CD14-positive monocyte (primary cell): ENCODE results near the gene LIN37. TPM values are rescaled to one million over a fixed set of nuclear protein-coding genes. Genes with fewer than 3 reads are reported as not detected.

Source experiments
- DNase-seq, 3 donors: peaks; one replicate each; pipeline ENCODE4 v3.0.0-alpha.2; 2011 to 2022
- H2AFZ ChIP-seq: 2 replicates; pipeline ENCODE4 v1.6.0; 2012; ENCODE audit warnings: mild to moderate bottlenecking, low read depth, low read length, inconsistent platforms; ENCODE audit not compliant: insufficient read depth, poor library complexity, severe bottlenecking
- H3K27ac ChIP-seq, 2 donors: 1 replicate in 1 of 2; 2 replicates in 1 of 2; pipeline ENCODE4 v1.5.1; 2012 to 2013; ENCODE audit warnings: low read length in 2 of 2, control low read depth in 1 of 2, inconsistent platforms in 1 of 2, low read depth in 1 of 2, mild to moderate bottlenecking in 1 of 2
- H3K27me3 ChIP-seq, 2 donors: one replicate each; pipeline versions ENCODE4 v1.6.0 to v1.6.1; 2011 to 2013; ENCODE audit warnings: low read length in 2 of 2; ENCODE audit not compliant: control insufficient read depth in 2 of 2, insufficient read depth in 2 of 2
- H3K36me3 ChIP-seq, 2 donors: replicated peaks in 1 of 2; 1 replicate in 1 of 2; 2 replicates in 1 of 2; pipeline versions ENCODE4 v1.5.1 to v1.6.1; 2012 to 2013; ENCODE audit warnings: low read length in 2 of 2, control low read depth in 1 of 2, inconsistent platforms in 1 of 2, mild to moderate bottlenecking in 1 of 2; ENCODE audit not compliant: insufficient read depth in 2 of 2, control insufficient read depth in 1 of 2
- H3K4me1 ChIP-seq, 2 donors: 1 replicate in 1 of 2; 2 replicates in 1 of 2; pipeline versions ENCODE4 v1.5.1 to v1.6.1; 2012 to 2013; ENCODE audit warnings: low read length in 2 of 2, control low read depth in 1 of 2, inconsistent platforms in 1 of 2, mild to moderate bottlenecking in 1 of 2, moderate library complexity in 1 of 2; ENCODE audit not compliant: insufficient read depth in 2 of 2, control insufficient read depth in 1 of 2
- H3K4me2 ChIP-seq: replicated peaks from 2 replicates; pipeline ENCODE3; 2012; ENCODE audit warnings: low read length, moderate library complexity, mild to moderate bottlenecking; ENCODE audit not compliant: poor library complexity, severe bottlenecking; ENCODE audit errors: extremely low read depth
- H3K4me3 ChIP-seq, 3 experiments: fragments of 200-600 bp in 1 of 3; sonication (generic) in 1 of 3; replicated peaks in 1 of 3; 1 replicate in 2 of 3; 2 replicates in 1 of 3; pipeline ENCODE4 v1.5.1; 2011 to 2013; ENCODE audit warnings: low read length in 3 of 3, mild to moderate bottlenecking in 3 of 3, control low read depth in 2 of 3, low read depth in 2 of 3, inconsistent platforms in 1 of 3, moderate library complexity in 1 of 3
- H3K79me2 ChIP-seq: 2 replicates; pipeline ENCODE4 v1.6.0; 2012; ENCODE audit warnings: mild to moderate bottlenecking, control low read depth, inconsistent platforms, low read length, moderate library complexity; ENCODE audit not compliant: insufficient read depth
- H3K9ac ChIP-seq: 2 replicates; pipeline ENCODE4 v1.6.0; 2017; ENCODE audit warnings: low read length, mild to moderate bottlenecking; ENCODE audit not compliant: insufficient read depth, poor library complexity, severe bottlenecking
- H3K9me3 ChIP-seq, 2 donors: replicated peaks in 1 of 2; 1 replicate in 1 of 2; 2 replicates in 1 of 2; pipeline versions ENCODE4 v1.5.1 to v1.6.1; 2012 to 2013; ENCODE audit warnings: low read length in 2 of 2, control low read depth in 1 of 2; ENCODE audit not compliant: control insufficient read depth in 1 of 2, insufficient read depth in 1 of 2
- H4K20me1 ChIP-seq: 2 replicates; pipeline ENCODE4 v1.6.0; 2012; ENCODE audit warnings: mild to moderate bottlenecking, low read length, control low read depth, moderate library complexity; ENCODE audit not compliant: insufficient read depth
- H3K27ac Mint-ChIP-seq, 7 donors: one replicate each; pipeline ENCODE4 v1.8.0; 2020; ENCODE audit warnings: mild to moderate bottlenecking in 7 of 7, mixed read lengths in 7 of 7, moderate library complexity in 6 of 7, inconsistent platforms in 2 of 7
- H3K27me3 Mint-ChIP-seq, 3 donors: one replicate each; pipeline ENCODE4 v1.8.0; 2021 to 2022; ENCODE audit warnings: low read depth in 3 of 3, mild to moderate bottlenecking in 3 of 3, mixed read lengths in 3 of 3, moderate library complexity in 3 of 3, inconsistent platforms in 1 of 3
- H3K36me3 Mint-ChIP-seq, 2 donors: one replicate each; pipeline ENCODE4 v1.8.0; 2020; ENCODE audit warnings: mixed read lengths in 2 of 2, inconsistent platforms in 1 of 2, mild to moderate bottlenecking in 1 of 2
- H3K4me1 Mint-ChIP-seq: one replicate; pipeline ENCODE4 v1.8.0; 2020; ENCODE audit warnings: mild to moderate bottlenecking, mixed read lengths
- H3K4me3 Mint-ChIP-seq, 2 donors: one replicate each; pipeline ENCODE4 v1.8.0; 2020; ENCODE audit warnings: mild to moderate bottlenecking in 2 of 2, mixed read lengths in 2 of 2, moderate library complexity in 1 of 2
- H3K9me3 Mint-ChIP-seq, 7 donors: one replicate each; pipeline ENCODE4 v1.8.0; 2020 to 2022; ENCODE audit warnings: mixed read lengths in 7 of 7, mild to moderate bottlenecking in 6 of 7, moderate library complexity in 6 of 7, inconsistent platforms in 2 of 7
- WGBS: methylation state at CpG from one replicate; pipeline ENCODE4 v1.1.5; 2013; ENCODE audit warnings: missing lambda C conversion rate; ENCODE audit not compliant: insufficient coverage; 5-methylcytosine and 5-hydroxymethylcytosine counted together
- intact Hi-C, 2 donors: fragments of 100-400 bp; cut with micrococcal nuclease; formaldehyde crosslinking; loops; one replicate each; pipeline versions ENCODE4 v1.15.0 to v1.15.1; 2023
- polyA plus RNA-seq, 3 donors: library from polyadenylated mRNA; depleted of rRNA in 1 of 3; unstranded in 2 of 3; stranded (reverse) in 1 of 3; fragments of 300-500 nt in 2 of 3; fragments of >200 nt in 1 of 3; fragmentation: Illumina TruSeq in 2 of 3; gene quantifications; 1 replicate in 2 of 3; 2 replicates in 1 of 3; pipeline ENCODE4 v1.2.3, GENCODE V29; 2012 to 2021
- TF ChIP-seq, protein P1 (sequence below): fragments of 200-600 bp; IDR thresholded peaks from one replicate; pipeline ENCODE4 v1.8.0; 2022; ENCODE audit warnings: antibody characterized with exemption, mild to moderate bottlenecking

The LIN37 gene
- polyA plus RNA-seq, 3 donors, result 5.6 to 28.6 (median 7.2) TPM

DNA sequence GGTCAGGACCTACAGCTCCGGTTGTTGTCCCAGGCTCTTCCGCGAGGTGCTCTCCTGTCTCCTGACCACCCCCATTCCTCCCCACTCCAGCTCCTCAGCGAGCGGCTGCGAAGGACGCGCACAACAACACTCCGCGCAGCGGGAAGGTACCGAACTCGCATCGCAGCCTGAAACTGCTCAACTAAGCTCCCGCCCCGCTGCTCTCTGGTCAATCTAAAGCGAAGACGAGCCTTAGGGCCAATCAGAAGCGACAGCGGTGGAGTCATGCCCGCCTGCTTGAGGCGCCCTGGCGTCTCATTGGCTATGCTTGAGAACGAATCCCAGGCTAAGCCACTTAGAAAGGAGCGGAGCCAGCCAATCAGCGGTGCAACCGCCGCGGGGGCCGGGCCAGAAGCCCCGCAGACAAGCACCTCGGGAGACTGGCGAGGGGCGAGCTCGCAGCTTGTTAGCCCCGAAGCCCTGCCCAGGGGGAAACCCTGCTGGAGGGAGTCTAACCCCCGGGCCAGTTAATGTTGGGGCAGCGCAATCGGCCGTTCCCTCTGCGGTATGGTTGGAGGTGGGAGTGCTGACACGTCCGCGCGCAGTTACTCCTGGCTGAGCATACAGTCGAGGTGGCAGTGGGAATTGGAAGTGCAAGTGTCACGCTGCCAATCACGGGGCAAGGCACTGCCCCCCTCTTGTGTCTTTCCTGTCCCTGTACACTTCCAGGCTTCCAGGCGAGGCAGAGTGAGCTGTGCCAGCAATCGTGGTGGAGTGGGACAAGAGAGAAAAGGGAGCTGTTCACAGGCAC, 46.0 kb upstream of the LIN37 start:
- H3K4me3 Mint-ChIP-seq, result peak overlapping the region; percentile 85 to 99
- H3K27ac Mint-ChIP-seq, result peak overlapping the region in 4 of 7 donors; percentile 53 to 87 (median 58)
- Histone ChIP-seq H3K27ac (no peak overlapping the region), H3K4me3 (peak overlapping the region; percentile 17 to 78 (median 50)), H3K9me3 (no peaks in the 10 kb centered on the region), H3K9ac (peak overlapping the region; percentile 38), H3K36me3 (no peaks in the 10 kb centered on the region), H3K79me2 (no peaks in the 10 kb centered on the region), H3K4me2 (peak overlapping the region; percentile 92), H2AFZ (peak overlapping the region; percentile 87), H3K27me3 (peaks cover 0 to 23% of the 10 kb centered on the region in 2 donors), H3K4me1 (peaks cover 12 to 13% of the 10 kb centered on the region in 2 donors), H4K20me1 (no peaks in the 10 kb centered on the region)
- TF ChIP-seq, protein P1, sequence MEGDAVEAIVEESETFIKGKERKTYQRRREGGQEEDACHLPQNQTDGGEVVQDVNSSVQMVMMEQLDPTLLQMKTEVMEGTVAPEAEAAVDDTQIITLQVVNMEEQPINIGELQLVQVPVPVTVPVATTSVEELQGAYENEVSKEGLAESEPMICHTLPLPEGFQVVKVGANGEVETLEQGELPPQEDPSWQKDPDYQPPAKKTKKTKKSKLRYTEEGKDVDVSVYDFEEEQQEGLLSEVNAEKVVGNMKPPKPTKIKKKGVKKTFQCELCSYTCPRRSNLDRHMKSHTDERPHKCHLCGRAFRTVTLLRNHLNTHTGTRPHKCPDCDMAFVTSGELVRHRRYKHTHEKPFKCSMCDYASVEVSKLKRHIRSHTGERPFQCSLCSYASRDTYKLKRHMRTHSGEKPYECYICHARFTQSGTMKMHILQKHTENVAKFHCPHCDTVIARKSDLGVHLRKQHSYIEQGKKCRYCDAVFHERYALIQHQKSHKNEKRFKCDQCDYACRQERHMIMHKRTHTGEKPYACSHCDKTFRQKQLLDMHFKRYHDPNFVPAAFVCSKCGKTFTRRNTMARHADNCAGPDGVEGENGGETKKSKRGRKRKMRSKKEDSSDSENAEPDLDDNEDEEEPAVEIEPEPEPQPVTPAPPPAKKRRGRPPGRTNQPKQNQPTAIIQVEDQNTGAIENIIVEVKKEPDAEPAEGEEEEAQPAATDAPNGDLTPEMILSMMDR, result no peak
- peaks cover 0 to 12% (median 3%) of the 10 kb centered on the region in 7 donors for H3K9me3 Mint-ChIP-seq
- peaks cover 0 to 4% of the 10 kb centered on the region in 2 donors for H3K36me3 Mint-ChIP-seq
- H3K4me1 Mint-ChIP-seq, result peaks cover 9% of the 10 kb centered on the region
- peaks cover 29 to 37% (median 33%) of the 10 kb centered on the region in 3 donors for H3K27me3 Mint-ChIP-seq
- WGBS, result under 1% methylated on average over 47 of the region's 50 CpGs
- DNase-seq, result peak; percentile 84 to 89 (median 85)
- intact Hi-C loops, result no loop called here

DNA sequence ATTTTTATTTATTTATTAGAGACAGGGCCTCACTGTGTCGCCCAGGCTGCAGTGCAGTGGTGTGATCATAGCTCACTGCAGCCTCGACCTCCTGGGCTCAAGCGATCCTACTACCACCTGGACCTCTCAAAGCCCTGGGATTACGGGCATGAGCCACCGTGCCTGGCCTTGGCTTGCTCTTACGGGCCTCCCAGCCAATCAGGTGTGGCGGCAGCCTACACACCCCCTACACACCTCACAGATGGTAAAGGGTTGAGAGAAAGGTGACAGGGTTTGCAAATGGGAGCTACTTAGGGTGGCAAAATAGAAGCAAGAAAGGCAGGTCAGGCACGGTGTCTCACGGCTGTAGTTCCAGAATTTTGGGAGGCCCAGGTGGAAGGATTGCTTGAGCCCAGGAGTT, 45.0 kb upstream of the LIN37 start:
- H3K9ac ChIP-seq, result no peak overlapping the region
- DNase-seq, result no peak
- H3K9me3 Mint-ChIP-seq, result peaks cover 0 to 12% (median 3%) of the 10 kb centered on the region in 7 donors
- no peak overlapping the region for H3K4me3 ChIP-seq
- H3K27ac Mint-ChIP-seq, result no peak overlapping the region
- H3K4me3 Mint-ChIP-seq, result peak overlapping the region in 1 of 2 donors; percentile 99
- intact Hi-C loops, result no loop called here
- no peak overlapping the region for H3K27ac ChIP-seq
- H3K4me2 ChIP-seq, result no peak overlapping the region
- no peaks in the 10 kb centered on the region for H3K9me3 ChIP-seq
- no peaks in the 10 kb centered on the region for H4K20me1 ChIP-seq
- peaks cover 9% of the 10 kb centered on the region for H3K4me1 Mint-ChIP-seq
- TF ChIP-seq, protein P1, result no peak
- no peaks in the 10 kb centered on the region for H3K79me2 ChIP-seq
- peaks cover 12 to 13% of the 10 kb centered on the region in 2 donors for H3K4me1 ChIP-seq
- 68% methylated on average over 4 of the region's 9 CpGs for WGBS
- H3K27me3 ChIP-seq, result peaks cover 0 to 23% of the 10 kb centered on the region in 2 donors
- H3K36me3 ChIP-seq, result no peaks in the 10 kb centered on the region
- H2AFZ ChIP-seq, result no peak overlapping the region
- H3K27me3 Mint-ChIP-seq, result peaks cover 31 to 35% (median 33%) of the 10 kb centered on the region in 3 donors
- H3K36me3 Mint-ChIP-seq, result peaks cover 0 to 4% of the 10 kb centered on the region in 2 donors
